Sigmoid colon (tissue), 7 donors: ENCODE measurements around the gene AIPL1. TPM values are rescaled to one million over a fixed set of nuclear protein-coding genes. Genes with fewer than 3 reads are reported as not detected.

ENCODE experiments used
- DNase-seq: peaks from one replicate; pipeline ENCODE4 v3.0.0-alpha.2; 2019
- H3K27ac ChIP-seq, 4 donors: fragments of 200-600 bp; sonication (generic); one replicate each; pipeline ENCODE4 v1.5.1; 2016 to 2019; ENCODE audit warnings: mild to moderate bottlenecking in 1 of 4
- H3K27me3 ChIP-seq, 3 donors: fragments of 200-600 bp; sonication (generic); one replicate each; pipeline ENCODE4 v1.5.1; 2019; ENCODE audit warnings: mild to moderate bottlenecking in 1 of 3
- H3K36me3 ChIP-seq, 4 donors: fragments of 200-600 bp; sonication (generic); one replicate each; pipeline ENCODE4 v1.5.1; 2016 to 2019
- H3K4me1 ChIP-seq, 4 donors: fragments of 200-600 bp; sonication (generic); one replicate each; pipeline ENCODE4 v1.5.1; 2017 to 2019
- H3K4me3 ChIP-seq, 4 donors: fragments of 200-600 bp; sonication (generic); one replicate each; pipeline ENCODE4 v1.5.1; 2017 to 2019; ENCODE audit warnings: mild to moderate bottlenecking in 2 of 4, moderate library complexity in 1 of 4
- H3K9me3 ChIP-seq, 4 donors: fragments of 200-600 bp in 3 of 4; sonication (generic) in 3 of 4; one replicate each; pipeline versions ENCODE4 v1.5.1 to v1.6.1; 2013 to 2019
- EP300 ChIP-seq, 4 donors: sonication (generic); formaldehyde crosslinking; IDR thresholded peaks; one replicate each; pipeline ENCODE4 v1.6.1; 2017; ENCODE audit warnings: antibody characterized with exemption in 4 of 4
- POLR2A ChIP-seq, 2 donors: fragments of 450-650 bp; IDR thresholded peaks; one replicate each; pipeline ENCODE4 v1.6.1; 2016; ENCODE audit warnings: antibody characterized with exemption in 2 of 2, mild to moderate bottlenecking in 2 of 2, moderate library complexity in 2 of 2
- POLR2AphosphoS5 ChIP-seq, 4 donors: sonication (generic); formaldehyde crosslinking; IDR thresholded peaks; one replicate each; pipeline ENCODE4 v1.6.1; 2017; ENCODE audit warnings: antibody characterized with exemption in 4 of 4
- WGBS, 2 donors: extraction: QIAGEN DNeasy Blood & Tissue Kit; methylation state at CpG; one replicate each; pipeline ENCODE4 v1.1.7; 2013; 5-methylcytosine and 5-hydroxymethylcytosine counted together
- intact Hi-C: fragments of 100-400 bp; cut with DNase I; formaldehyde crosslinking; loops from one replicate; pipeline ENCODE4 v1.15.1; 2023
- polyA plus RNA-seq, 3 donors: library from polyadenylated mRNA; stranded (reverse); fragments of 200-250 nt; gene quantifications; one replicate each; pipeline ENCODE4 v1.2.3, GENCODE V29; 2013
- total RNA-seq, 4 donors: library from RNA; depleted of rRNA; stranded (reverse); fragments of >200 nt; gene quantifications; one replicate each; pipeline ENCODE4 v1.1.0, GENCODE V29; 2016
- TF ChIP-seq, protein P1 (sequence below), 4 experiments: fragments of 450-650 bp in 3 of 4; fragments of 200-600 bp in 1 of 4; IDR thresholded peaks; one replicate each; pipeline ENCODE4 v1.5.1; 2016 to 2019; ENCODE audit warnings: antibody characterized with exemption in 4 of 4, mild to moderate bottlenecking in 3 of 4, moderate library complexity in 2 of 4
- donor health status: healthy with polysubstance abuse.
- donor health status: Bipolar disorder and iron deficiency.
- donor health status: healthy.

The AIPL1 gene
- total and polyA plus RNA-seq, 7 donors: not detected

DNA sequence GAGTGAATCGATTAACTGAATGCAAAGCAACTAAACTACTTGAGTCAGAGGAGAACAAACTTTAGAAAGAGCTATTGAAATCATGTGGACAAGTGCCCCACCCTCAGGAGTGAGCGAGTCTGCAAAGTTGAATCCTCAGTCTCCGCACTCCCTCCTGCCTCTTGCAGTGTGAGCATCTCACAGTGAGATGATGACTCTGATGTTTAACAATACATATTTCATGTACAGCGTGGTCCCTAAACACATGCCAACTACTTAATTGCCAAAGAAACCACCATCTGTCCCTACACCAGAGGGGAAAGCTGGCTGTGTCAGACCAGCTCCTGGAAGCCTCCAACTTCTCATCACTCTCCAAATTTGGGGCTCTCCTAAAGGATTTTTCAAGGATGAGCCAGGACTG, 40.5 kb upstream of the AIPL1 start:
- no peak overlapping the region for H3K4me3 ChIP-seq
- H3K27me3 ChIP-seq: no peaks in the 10 kb centered on the region
- H3K27ac ChIP-seq: peak overlapping the region; percentile 33 to 68 (median 54)
- H3K4me1 ChIP-seq: peaks cover 0 to 25% (median 0%) of the 10 kb centered on the region in 4 donors
- peaks cover 0 to 2% (median 0%) of the 10 kb centered on the region in 4 donors for H3K36me3 ChIP-seq
- no peak for DNase-seq
- TF ChIP-seq, protein P1, sequence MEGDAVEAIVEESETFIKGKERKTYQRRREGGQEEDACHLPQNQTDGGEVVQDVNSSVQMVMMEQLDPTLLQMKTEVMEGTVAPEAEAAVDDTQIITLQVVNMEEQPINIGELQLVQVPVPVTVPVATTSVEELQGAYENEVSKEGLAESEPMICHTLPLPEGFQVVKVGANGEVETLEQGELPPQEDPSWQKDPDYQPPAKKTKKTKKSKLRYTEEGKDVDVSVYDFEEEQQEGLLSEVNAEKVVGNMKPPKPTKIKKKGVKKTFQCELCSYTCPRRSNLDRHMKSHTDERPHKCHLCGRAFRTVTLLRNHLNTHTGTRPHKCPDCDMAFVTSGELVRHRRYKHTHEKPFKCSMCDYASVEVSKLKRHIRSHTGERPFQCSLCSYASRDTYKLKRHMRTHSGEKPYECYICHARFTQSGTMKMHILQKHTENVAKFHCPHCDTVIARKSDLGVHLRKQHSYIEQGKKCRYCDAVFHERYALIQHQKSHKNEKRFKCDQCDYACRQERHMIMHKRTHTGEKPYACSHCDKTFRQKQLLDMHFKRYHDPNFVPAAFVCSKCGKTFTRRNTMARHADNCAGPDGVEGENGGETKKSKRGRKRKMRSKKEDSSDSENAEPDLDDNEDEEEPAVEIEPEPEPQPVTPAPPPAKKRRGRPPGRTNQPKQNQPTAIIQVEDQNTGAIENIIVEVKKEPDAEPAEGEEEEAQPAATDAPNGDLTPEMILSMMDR (IDR thresholded peaks at IDR 0.05): no peak
- TF ChIP-seq EP300 (IDR thresholded peaks at IDR 0.05) (no peak), POLR2AphosphoS5 (IDR thresholded peaks at IDR 0.05) (no peak), POLR2A (IDR thresholded peaks at IDR 0.05) (no peak)
- no peaks in the 10 kb centered on the region for H3K9me3 ChIP-seq
- intact Hi-C loops: no loop called here
- WGBS, 2 donors: 74 to 75% methylated on average over 4 of the region's 4 CpGs

DNA sequence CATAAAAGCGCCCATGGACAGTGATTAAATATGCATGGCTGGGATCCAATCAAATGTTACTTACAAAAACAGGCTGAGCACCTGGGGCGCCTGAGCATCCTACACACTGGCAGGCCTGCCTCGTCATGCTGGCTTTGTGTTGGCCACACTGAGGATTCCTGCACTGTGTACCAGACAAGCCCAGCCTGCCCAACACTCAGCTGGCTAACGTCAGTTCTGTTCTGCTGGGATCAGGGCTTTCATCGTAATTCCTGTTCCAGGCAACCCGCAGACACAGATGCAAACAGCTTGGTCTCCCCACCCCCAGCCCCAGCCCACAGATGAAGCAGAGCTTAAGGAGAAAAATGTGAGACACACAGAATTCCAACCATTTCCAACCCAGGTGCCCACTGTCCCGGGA, 40.0 kb upstream of the AIPL1 start:
- H3K4me1 ChIP-seq: peaks cover 0 to 25% (median 0%) of the 10 kb centered on the region in 4 donors
- DNase-seq: no peak
- H3K27me3 ChIP-seq: no peaks in the 10 kb centered on the region
- H3K4me3 ChIP-seq: no peak overlapping the region
- TF ChIP-seq POLR2AphosphoS5 (IDR thresholded peaks at IDR 0.05) (peak in 3 of 4 donors; percentile 27 to 50 (median 38)), EP300 (IDR thresholded peaks at IDR 0.05) (peak in 1 of 4 donors; percentile 38), POLR2A (IDR thresholded peaks at IDR 0.05) (no peak)
- TF ChIP-seq, protein P1 (IDR thresholded peaks at IDR 0.05): no peak
- H3K27ac ChIP-seq: peak overlapping the region; percentile 33 to 68 (median 54)
- H3K36me3 ChIP-seq: peaks cover 0 to 7% (median 2%) of the 10 kb centered on the region in 4 donors
- intact Hi-C loops: loop anchor here (5.0 kb wide), 3 partner anchors 82 to 167 kb away; partner anchors contain the start of genes KIAA0753, PITPNM3 and TXNDC17
- WGBS, 2 donors: 73 to 85% methylated on average over 7 of the region's 7 CpGs
- H3K9me3 ChIP-seq: no peaks in the 10 kb centered on the region

DNA sequence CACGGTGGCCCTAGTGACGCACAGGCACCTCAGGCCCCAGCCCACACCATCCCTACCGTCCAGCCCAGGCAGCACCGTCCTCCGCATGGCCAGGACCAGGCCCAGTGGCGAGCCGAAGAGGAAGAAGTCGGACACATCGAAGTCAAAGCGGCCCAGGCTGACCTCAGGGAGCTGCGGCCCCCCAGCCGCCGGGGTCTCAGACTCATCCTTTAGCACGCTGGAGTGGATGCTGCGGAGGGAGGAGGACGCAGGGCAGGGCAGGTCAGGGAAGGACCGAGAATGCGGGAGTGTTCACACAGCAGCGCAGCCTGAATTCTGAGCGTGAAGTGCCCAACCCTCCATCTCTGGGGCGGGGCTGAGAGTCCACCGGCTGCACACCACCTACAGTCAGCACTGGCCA, 39.5 kb upstream of the AIPL1 start:
- Histone ChIP-seq H3K27ac (peak overlapping the region in 2 of 4 donors; percentile 57 to 68), H3K36me3 (peaks cover 0 to 8% (median 2%) of the 10 kb centered on the region in 4 donors)
- intact Hi-C loops: loop anchor here (5.0 kb wide), 3 partner anchors 83 to 168 kb away; partner anchors contain the start of genes KIAA0753, PITPNM3 and TXNDC17

DNA sequence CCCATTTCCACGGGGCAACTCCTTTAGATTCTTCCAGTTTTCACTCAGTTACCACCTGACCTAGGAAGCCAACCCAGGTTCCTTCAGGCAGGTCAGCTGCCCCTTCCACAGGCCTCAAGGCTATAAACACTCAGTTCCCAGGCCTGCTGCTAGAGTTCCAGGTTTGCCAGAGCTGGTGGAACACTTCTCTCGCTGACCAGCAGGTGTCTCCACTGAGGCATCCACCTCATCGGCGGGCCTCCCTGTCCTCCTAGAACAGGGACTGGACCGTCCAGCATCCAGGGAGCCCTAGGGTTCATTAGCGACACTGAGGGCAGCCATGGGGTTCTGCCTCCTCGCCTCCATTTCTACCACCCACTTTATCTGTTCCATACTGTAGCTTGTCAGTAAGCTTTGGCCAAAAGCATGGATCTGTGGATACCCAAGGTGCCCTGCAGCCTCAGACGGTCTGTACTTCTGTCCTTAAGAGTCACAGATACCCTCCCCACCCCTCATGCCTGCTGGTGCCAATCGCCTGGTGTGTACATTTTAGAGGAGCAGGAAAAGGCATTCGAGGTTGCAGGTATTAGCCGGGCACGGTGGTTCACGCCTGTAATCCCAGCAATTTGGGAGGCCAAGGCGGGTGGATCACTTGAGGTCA, 38.3 kb upstream of the AIPL1 start:
- H3K36me3 ChIP-seq: peaks cover 0 to 8% (median 2%) of the 10 kb centered on the region in 4 donors
- WGBS, 2 donors: 40 to 50% methylated on average over 14 of the region's 14 CpGs
- peak; percentile 83 for DNase-seq
- H3K27ac ChIP-seq: peak overlapping the region in 1 of 4 donors; percentile 68
- no peak overlapping the region for H3K4me3 ChIP-seq
- H3K27me3 ChIP-seq: no peaks in the 10 kb centered on the region
- H3K4me1 ChIP-seq: peaks cover 0 to 25% (median 0%) of the 10 kb centered on the region in 4 donors
- TF ChIP-seq POLR2AphosphoS5 (IDR thresholded peaks at IDR 0.05) (peak in 1 of 4 donors; percentile 27), POLR2A (IDR thresholded peaks at IDR 0.05) (no peak), EP300 (IDR thresholded peaks at IDR 0.05) (no peak)
- TF ChIP-seq, protein P1 (IDR thresholded peaks at IDR 0.05): peak; percentile 78 to 95 (median 90)
- no peaks in the 10 kb centered on the region for H3K9me3 ChIP-seq
- intact Hi-C loops: loop anchor here (5.0 kb wide), 3 partner anchors 84 to 169 kb away; partner anchors contain the start of genes KIAA0753, PITPNM3 and TXNDC17

More for the DNA sequence above, 39.5 kb upstream of the AIPL1 start:
- Histone ChIP-seq H3K4me3 (no peak overlapping the region), H3K9me3 (no peaks in the 10 kb centered on the region), H3K4me1 (peaks cover 0 to 25% (median 0%) of the 10 kb centered on the region in 4 donors), H3K27me3 (no peaks in the 10 kb centered on the region)
- TF ChIP-seq, protein P1 (IDR thresholded peaks at IDR 0.05): no peak
- TF ChIP-seq POLR2A (IDR thresholded peaks at IDR 0.05) (no peak), POLR2AphosphoS5 (IDR thresholded peaks at IDR 0.05) (no peak), EP300 (IDR thresholded peaks at IDR 0.05) (no peak)
- no peak for DNase-seq
- WGBS, 2 donors: 89 to 93% methylated on average over 22 of the region's 22 CpGs
